Retinal pigment epithelial cell (primary cell): Measurements from ENCODE around the gene POPDC2.

Experiments
- DNase-seq: peaks from one replicate; pipeline ENCODE4 v3.0.0-alpha.2; 2010; ENCODE audit warnings: low read depth
- H3K4me3 ChIP-seq: 2 replicates; pipeline ENCODE4 v1.5.1; 2011; ENCODE audit warnings: mild to moderate bottlenecking, low read length, control low read depth, moderate library complexity
- TF ChIP-seq, protein P1 (sequence below): conservative IDR thresholded peaks from 2 replicates; pipeline ENCODE4 v1.5.1; 2011; ENCODE audit warnings: low read depth, low read length, control low read depth, inconsistent platforms

The POPDC2 gene

DNA sequence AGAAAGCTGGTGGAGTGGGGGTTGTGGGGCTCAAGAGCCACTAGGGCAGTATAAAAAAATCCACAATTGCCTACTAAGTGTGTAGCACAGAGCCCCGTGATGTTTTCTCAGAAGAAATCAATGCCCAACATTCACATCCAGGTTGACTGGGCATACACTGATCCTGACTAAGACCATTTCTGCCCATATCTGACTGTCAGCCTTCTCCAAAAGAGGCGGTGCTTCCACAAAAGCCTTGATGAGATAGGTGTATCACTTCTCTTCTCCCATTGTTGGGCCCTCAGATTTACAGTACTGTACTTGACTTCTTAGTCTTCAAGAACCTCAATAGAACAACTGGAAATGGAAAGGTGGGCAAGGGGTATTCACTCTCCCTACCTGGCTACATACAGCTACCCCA lies 1.4 kb downstream of the POPDC2 start:
- DNase-seq: no peak
- TF ChIP-seq, protein P1, sequence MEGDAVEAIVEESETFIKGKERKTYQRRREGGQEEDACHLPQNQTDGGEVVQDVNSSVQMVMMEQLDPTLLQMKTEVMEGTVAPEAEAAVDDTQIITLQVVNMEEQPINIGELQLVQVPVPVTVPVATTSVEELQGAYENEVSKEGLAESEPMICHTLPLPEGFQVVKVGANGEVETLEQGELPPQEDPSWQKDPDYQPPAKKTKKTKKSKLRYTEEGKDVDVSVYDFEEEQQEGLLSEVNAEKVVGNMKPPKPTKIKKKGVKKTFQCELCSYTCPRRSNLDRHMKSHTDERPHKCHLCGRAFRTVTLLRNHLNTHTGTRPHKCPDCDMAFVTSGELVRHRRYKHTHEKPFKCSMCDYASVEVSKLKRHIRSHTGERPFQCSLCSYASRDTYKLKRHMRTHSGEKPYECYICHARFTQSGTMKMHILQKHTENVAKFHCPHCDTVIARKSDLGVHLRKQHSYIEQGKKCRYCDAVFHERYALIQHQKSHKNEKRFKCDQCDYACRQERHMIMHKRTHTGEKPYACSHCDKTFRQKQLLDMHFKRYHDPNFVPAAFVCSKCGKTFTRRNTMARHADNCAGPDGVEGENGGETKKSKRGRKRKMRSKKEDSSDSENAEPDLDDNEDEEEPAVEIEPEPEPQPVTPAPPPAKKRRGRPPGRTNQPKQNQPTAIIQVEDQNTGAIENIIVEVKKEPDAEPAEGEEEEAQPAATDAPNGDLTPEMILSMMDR: no peak

DNA sequence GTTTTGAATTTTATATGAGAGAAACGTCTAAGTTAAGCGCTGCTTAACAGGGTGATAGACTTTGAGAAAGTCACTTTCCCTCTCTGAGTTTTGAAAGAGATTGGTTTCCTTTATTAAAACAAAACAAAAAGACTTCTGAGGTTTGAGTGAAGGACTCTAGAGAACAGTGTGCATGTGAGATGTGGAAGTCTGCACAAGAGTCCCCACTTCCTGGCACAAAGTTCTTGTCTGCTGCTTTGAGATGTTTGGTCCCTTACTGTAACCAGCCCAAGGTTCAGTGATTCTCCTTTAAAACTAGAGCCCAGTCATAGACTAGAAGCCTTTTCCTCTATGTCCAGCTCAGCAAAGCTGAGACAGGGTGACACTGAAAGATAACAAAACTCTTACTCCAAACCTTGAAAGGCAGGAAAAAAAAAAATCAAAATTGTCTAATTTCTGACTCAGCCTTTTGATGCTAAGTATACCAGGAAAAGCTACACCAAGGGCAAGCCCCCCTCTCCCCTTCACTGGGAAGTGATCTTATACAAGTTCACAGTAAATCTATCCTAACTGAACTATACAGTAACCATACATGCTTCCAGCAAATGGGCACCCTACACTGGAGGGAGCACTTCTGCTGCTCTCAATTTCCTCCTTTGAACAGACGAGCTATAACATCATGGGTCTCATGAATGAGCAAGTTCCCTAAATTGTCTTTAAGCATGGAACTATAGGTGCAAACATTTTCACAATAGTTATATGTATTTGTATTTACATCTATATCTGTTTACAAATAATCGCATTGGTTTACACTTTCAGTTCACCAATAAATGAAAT lies 2.3 kb downstream of the POPDC2 start:
- DNase-seq: no peak
- TF ChIP-seq, protein P1: no peak
- H3K4me3 ChIP-seq: no peak overlapping the region

More for the DNA sequence above, 1.4 kb downstream of the POPDC2 start:
- no peak overlapping the region for H3K4me3 ChIP-seq

DNA sequence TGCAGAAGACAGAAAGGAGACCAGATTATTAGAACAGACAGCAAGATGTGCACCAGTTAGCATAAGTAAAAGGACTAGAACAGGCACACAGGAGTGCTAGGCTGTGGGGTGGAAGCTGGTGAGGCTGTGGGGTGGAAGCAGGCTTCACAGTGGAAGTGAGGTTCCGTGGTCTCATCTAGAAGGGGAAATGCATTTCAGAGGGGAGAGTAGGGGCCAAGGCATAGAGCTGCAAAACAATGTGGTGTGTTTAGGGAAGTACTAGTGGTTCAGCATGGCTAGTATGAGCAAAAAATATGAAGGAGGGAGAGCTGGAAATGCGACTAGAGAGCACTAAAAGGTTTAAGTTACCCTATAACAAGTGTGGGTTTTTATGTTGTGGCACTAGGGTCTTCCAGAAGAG lies 6.5 kb downstream of the POPDC2 start:
- DNase-seq: no peak
- TF ChIP-seq, protein P1: no peak
- H3K4me3 ChIP-seq: no peak overlapping the region

DNA sequence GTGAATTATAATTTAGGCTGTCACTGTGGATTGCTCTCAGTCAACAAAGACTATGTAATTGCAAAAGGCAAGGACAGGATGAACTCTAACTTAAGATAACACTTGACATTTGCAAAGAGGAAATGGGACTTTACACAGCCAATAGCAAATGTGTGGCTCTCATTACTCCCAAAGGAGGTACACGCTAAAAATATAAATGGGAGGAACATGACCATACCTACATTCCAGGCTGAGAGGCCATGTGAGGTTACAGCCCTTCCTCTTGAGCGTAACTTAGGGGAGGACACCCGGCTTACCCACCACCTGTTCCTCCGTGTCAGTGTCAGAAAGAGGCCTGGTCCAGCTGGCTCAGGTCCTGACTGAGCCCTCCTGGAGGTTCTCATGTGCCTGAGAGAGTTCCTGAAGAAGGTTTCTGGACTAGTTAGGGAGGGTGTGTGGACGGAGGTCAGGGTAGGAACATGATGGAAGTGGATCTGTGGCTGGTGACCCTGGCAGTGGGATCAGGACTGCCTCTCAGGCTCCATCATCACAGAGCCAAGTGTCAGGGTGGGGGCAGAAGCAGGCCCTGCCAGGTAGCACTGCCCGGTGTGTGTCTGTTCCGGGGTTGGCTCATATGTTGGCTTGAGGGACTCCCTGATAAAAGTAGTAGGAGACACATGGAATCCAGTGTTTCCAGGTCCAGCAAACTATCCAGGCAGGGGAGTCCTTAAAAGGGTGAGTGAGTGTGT lies 7.9 kb downstream of the POPDC2 start:
- TF ChIP-seq, protein P1: no peak
- H3K4me3 ChIP-seq: no peak overlapping the region
- DNase-seq: no peak

DNA sequence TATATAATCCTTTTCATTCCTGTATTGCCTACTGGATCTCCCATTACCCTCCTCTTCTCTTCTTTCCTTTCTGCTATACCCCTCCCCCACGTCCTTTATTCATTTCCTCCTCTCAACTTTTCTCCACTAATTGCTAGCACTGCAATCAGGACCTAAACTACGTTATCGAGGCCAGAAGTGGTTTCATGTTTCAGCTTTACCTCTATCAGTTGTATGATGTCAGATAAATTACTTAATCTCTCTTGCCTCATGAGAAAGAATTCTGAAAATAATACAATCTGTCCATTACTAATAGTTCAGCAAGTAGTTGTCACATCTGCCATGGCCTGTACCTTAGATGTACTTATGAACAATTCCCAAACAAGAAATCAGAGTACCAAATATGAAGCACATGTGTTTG lies 10.6 kb downstream of the POPDC2 start:
- no peak overlapping the region for H3K4me3 ChIP-seq
- DNase-seq: no peak
- TF ChIP-seq, protein P1: no peak

DNA sequence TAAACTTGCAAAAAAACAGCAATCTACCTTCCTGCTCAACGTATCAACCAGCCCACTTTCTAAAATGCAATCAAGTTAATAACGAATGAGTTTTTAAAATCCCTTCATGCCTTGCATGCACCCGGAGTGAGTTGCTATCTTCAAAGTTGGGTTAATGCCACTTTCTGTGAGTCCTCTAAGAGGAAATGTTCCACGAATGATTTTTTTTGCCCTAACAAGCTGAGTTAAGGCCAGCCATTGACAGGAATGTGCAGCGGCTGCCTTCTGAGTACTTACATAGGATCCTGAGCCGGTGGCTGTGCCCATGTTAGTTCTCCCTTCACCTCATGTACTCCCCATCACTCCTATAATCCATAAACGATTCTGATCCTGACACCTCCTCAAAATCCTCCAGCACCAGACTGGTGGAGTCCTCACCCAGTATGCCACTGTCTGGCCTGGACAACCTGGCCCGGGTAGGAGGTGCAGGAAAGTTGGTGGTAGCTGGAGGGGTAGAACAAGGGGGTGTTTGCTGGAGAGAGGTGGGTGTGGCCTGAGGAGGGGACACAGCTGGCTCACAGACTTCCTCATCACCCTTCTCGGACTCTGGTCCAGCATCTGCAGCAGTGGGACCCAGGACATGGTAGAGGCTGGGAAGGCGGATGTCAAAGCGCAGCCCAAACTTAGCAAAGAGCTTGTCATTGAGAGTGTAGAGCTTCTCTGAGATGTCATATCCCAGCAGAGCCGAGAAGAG lies 12.4 kb downstream of the POPDC2 start:
- no peak overlapping the region for H3K4me3 ChIP-seq
- TF ChIP-seq, protein P1: no peak
- DNase-seq: no peak
